Testis (tissue), 2 donors: ENCODE data around the gene MCOLN1.

ENCODE experiments used
- CTCF ChIP-seq, 3 experiments: fragments of 450-650 bp in 2 of 3; fragments of 200-600 bp in 1 of 3; sonication (generic) in 1 of 3; IDR thresholded peaks; one replicate each; pipeline ENCODE4 v1.5.1; 2016 to 2019; ENCODE audit warnings: antibody characterized with exemption in 3 of 3, mild to moderate bottlenecking in 2 of 3, moderate library complexity in 1 of 3
- POLR2A ChIP-seq: fragments of 450-650 bp; IDR thresholded peaks from one replicate; pipeline ENCODE4 v1.6.1; 2017; ENCODE audit warnings: antibody characterized with exemption, mild to moderate bottlenecking, moderate library complexity

GRCh38 chr19:7550987-7551761 is 28.8 kb downstream of the MCOLN1 start:
- TF ChIP-seq CTCF (IDR thresholded peaks at IDR 0.05) (peak in 1 of 3 experiments; percentile 4), POLR2A (no peak)
